H9 (cell line): ENCODE measurements around the gene C5orf22. TPM values are rescaled to one million over a fixed set of nuclear protein-coding genes. Genes with fewer than 3 reads are reported as not detected.

Experiments used
- DNase-seq: peaks from one replicate; pipeline ENCODE4 v3.0.0-alpha.2; 2017
- H2AFZ ChIP-seq: one replicate; pipeline ENCODE4 v1.6.1; 2013; ENCODE audit warnings: mild to moderate bottlenecking, low read length, control low read depth, moderate library complexity
- H2AK5ac ChIP-seq: 2 replicates; pipeline ENCODE4 v1.6.1; 2013; ENCODE audit warnings: low read length, control low read depth, mixed read lengths; ENCODE audit not compliant: insufficient read length
- H2BK120ac ChIP-seq: one replicate; pipeline ENCODE4 v1.6.1; 2013; ENCODE audit warnings: low read depth, mild to moderate bottlenecking, low read length, control low read depth, inconsistent platforms; ENCODE audit not compliant: poor library complexity, severe bottlenecking
- H2BK12ac ChIP-seq: 2 replicates; pipeline ENCODE4 v1.6.1; 2013; ENCODE audit warnings: low read length, control low read depth, mixed read lengths, low read depth; ENCODE audit not compliant: insufficient read length
- H2BK15ac ChIP-seq: 2 replicates; pipeline ENCODE4 v1.6.1; 2013; ENCODE audit warnings: low read depth, low read length, control low read depth
- H2BK20ac ChIP-seq: one replicate; pipeline ENCODE4 v1.6.1; 2013; ENCODE audit warnings: low read depth, mild to moderate bottlenecking, low read length, control low read depth, inconsistent platforms; ENCODE audit not compliant: poor library complexity, severe bottlenecking
- H2BK5ac ChIP-seq: 2 replicates; pipeline ENCODE4 v1.6.1; 2013; ENCODE audit warnings: low read length, control low read depth, mixed read lengths; ENCODE audit not compliant: insufficient read length
- H3K14ac ChIP-seq: 2 replicates; pipeline ENCODE4 v1.6.1; 2013; ENCODE audit warnings: low read length, control low read depth; ENCODE audit not compliant: insufficient read depth
- H3K18ac ChIP-seq: 2 replicates; pipeline ENCODE4 v1.6.1; 2013; ENCODE audit warnings: low read depth, mild to moderate bottlenecking, mixed read lengths, low read length, control low read depth; ENCODE audit not compliant: insufficient read length
- H3K23ac ChIP-seq: 2 replicates; pipeline ENCODE4 v1.6.1; 2013; ENCODE audit warnings: low read length, control low read depth, mixed read lengths, low read depth; ENCODE audit not compliant: insufficient read length
- H3K23me2 ChIP-seq: 2 replicates; pipeline ENCODE4 v1.6.1; 2013; ENCODE audit warnings: low read depth, mild to moderate bottlenecking, mixed read lengths, low read length, control low read depth; ENCODE audit not compliant: insufficient read length, poor library complexity, severe bottlenecking
- H3K27ac ChIP-seq: 2 replicates; pipeline ENCODE4 v1.5.1; 2013; ENCODE audit warnings: low read length, control low read depth, mixed read lengths, low read depth; ENCODE audit not compliant: insufficient read length
- H3K27me3 ChIP-seq: 2 replicates; pipeline ENCODE4 v1.6.1; 2013; ENCODE audit warnings: low read length, control low read depth, inconsistent platforms; ENCODE audit not compliant: insufficient read depth
- H3K4ac ChIP-seq: 2 replicates; pipeline ENCODE4 v1.6.1; 2013; ENCODE audit warnings: low read depth, mild to moderate bottlenecking, control low read depth, inconsistent platforms, low read length, moderate library complexity
- H3K4me1 ChIP-seq: 2 replicates; pipeline ENCODE4 v1.6.1; 2013; ENCODE audit warnings: low read length, control low read depth, inconsistent platforms; ENCODE audit not compliant: insufficient read depth
- H3K4me2 ChIP-seq: 2 replicates; pipeline ENCODE4 v1.6.1; 2013; ENCODE audit warnings: low read length, control low read depth, mixed read lengths; ENCODE audit not compliant: insufficient read length, insufficient read depth
- H3K56ac ChIP-seq: 2 replicates; pipeline ENCODE4 v1.6.1; 2013; ENCODE audit warnings: low read depth, mild to moderate bottlenecking, mixed read lengths, low read length, control low read depth; ENCODE audit not compliant: insufficient read length
- H3K79me1 ChIP-seq: 2 replicates; pipeline ENCODE4 v1.6.1; 2013; ENCODE audit warnings: low read depth, mild to moderate bottlenecking, moderate library complexity, low read length, control low read depth, inconsistent platforms; ENCODE audit not compliant: insufficient read depth, poor library complexity, severe bottlenecking
- H3K79me2 ChIP-seq: 2 replicates; pipeline ENCODE4 v1.6.1; 2013; ENCODE audit warnings: low read length, control low read depth, inconsistent platforms; ENCODE audit not compliant: insufficient read depth
- H3K9ac ChIP-seq: 2 replicates; pipeline ENCODE4 v1.6.1; 2013; ENCODE audit warnings: low read length, control low read depth, mixed read lengths; ENCODE audit not compliant: insufficient read length; ENCODE audit errors: extremely low read depth
- H3K9me3 ChIP-seq: one replicate; pipeline ENCODE4 v1.6.1; 2013; ENCODE audit warnings: low read depth, low read length, inconsistent platforms; ENCODE audit not compliant: control insufficient read depth
- H3T11ph ChIP-seq: one replicate; pipeline ENCODE4 v1.6.1; 2013; ENCODE audit warnings: mild to moderate bottlenecking, low read length, control low read depth, inconsistent platforms
- H4K20me1 ChIP-seq: one replicate; pipeline ENCODE4 v1.6.1; 2013; ENCODE audit not compliant: control insufficient read depth, insufficient read length, insufficient read depth
- H4K5ac ChIP-seq: 2 replicates; pipeline ENCODE4 v1.6.1; 2013; ENCODE audit warnings: low read depth, mild to moderate bottlenecking, mixed read lengths, low read length, control low read depth; ENCODE audit not compliant: insufficient read length
- H4K8ac ChIP-seq: replicated peaks from 2 replicates; pipeline ENCODE4 v1.6.1; 2013; ENCODE audit warnings: low read length, control low read depth, mixed read lengths, low read depth; ENCODE audit not compliant: insufficient read length
- H4K91ac ChIP-seq: 2 replicates; pipeline ENCODE4 v1.6.1; 2013; ENCODE audit warnings: low read depth, mild to moderate bottlenecking, moderate library complexity, mixed read lengths, low read length, control low read depth; ENCODE audit not compliant: insufficient read length
- H3K27ac Mint-ChIP-seq, 3 experiments: 2 replicates in 2 of 3; 3 replicates in 1 of 3; pipeline ENCODE4 v1.8.0; 2020 to 2021; ENCODE audit warnings: mixed read lengths in 3 of 3, mild to moderate bottlenecking in 1 of 3, moderate library complexity in 1 of 3
- H3K27me3 Mint-ChIP-seq: 2 replicates; pipeline ENCODE4 v1.8.0; 2021; ENCODE audit warnings: low read depth, mild to moderate bottlenecking, moderate library complexity, mixed read lengths
- H3K36me3 Mint-ChIP-seq, 3 experiments: 2 replicates in 2 of 3; 3 replicates in 1 of 3; pipeline ENCODE4 v1.8.0; 2020 to 2021; ENCODE audit warnings: low read depth in 3 of 3, mixed read lengths in 3 of 3; ENCODE audit not compliant: insufficient read depth in 1 of 3
- H3K4me1 Mint-ChIP-seq, 2 experiments: 2 replicates each; pipeline ENCODE4 v1.8.0; 2020; ENCODE audit warnings: mixed read lengths in 2 of 2
- H3K4me3 Mint-ChIP-seq, 2 experiments: 2 replicates in 1 of 2; 3 replicates in 1 of 2; pipeline ENCODE4 v1.8.0; 2020 to 2021; ENCODE audit warnings: mild to moderate bottlenecking in 2 of 2, mixed read lengths in 2 of 2, moderate library complexity in 1 of 2
- H3K9me3 Mint-ChIP-seq, 2 experiments: 2 replicates in 1 of 2; 3 replicates in 1 of 2; pipeline ENCODE4 v1.8.0; 2020; ENCODE audit warnings: mild to moderate bottlenecking in 2 of 2, mixed read lengths in 2 of 2, moderate library complexity in 1 of 2
- WGBS: extraction: QIAGEN DNeasy Blood & Tissue Kit; methylation state at CpG from one replicate; pipeline ENCODE4 v1.1.7; 2013; ENCODE audit warnings: missing lambda C conversion rate, low lambda C conversion rate, mixed read lengths; ENCODE audit not compliant: insufficient read length; ENCODE audit errors: extremely low coverage; 5-methylcytosine and 5-hydroxymethylcytosine counted together
- total RNA-seq: library from RNA; stranded (reverse); gene quantifications from 2 replicates; pipeline ENCODE4 v1.2.1, GENCODE V29; 2021
- TF ChIP-seq, protein P1 (sequence below): fragments of 200-600 bp; sonication (generic); conservative IDR thresholded peaks from 3 replicates; pipeline ENCODE4 v1.8.0; 2021; ENCODE audit warnings: antibody characterized with exemption, mild to moderate bottlenecking

The C5orf22 gene
- total RNA-seq, 1 experiment from 2014 or later, result 34.0 TPM

DNA sequence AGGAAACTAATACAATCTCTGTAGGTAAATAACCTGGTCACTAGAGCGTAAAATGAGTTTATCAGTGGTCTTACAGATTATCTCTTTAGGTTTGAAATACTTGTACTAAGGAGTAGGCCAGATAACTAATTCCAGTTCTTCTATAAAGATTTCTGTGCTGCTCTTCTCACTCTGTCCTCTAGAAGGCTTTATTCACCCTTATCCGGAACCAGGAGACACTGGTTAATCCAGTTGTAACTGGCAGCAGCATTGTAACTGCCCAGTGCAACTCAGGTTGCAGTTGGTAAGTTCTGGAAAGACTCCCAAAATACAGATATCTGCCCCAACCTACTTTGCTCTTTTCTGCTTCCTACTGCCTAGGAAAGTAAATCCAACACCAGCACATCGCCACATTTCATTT, 19.8 kb downstream of the C5orf22 start:
- no peak overlapping the region for H3K23ac ChIP-seq
- no peaks in the 10 kb centered on the region for H3K23me2 ChIP-seq
- TF ChIP-seq, protein P1, sequence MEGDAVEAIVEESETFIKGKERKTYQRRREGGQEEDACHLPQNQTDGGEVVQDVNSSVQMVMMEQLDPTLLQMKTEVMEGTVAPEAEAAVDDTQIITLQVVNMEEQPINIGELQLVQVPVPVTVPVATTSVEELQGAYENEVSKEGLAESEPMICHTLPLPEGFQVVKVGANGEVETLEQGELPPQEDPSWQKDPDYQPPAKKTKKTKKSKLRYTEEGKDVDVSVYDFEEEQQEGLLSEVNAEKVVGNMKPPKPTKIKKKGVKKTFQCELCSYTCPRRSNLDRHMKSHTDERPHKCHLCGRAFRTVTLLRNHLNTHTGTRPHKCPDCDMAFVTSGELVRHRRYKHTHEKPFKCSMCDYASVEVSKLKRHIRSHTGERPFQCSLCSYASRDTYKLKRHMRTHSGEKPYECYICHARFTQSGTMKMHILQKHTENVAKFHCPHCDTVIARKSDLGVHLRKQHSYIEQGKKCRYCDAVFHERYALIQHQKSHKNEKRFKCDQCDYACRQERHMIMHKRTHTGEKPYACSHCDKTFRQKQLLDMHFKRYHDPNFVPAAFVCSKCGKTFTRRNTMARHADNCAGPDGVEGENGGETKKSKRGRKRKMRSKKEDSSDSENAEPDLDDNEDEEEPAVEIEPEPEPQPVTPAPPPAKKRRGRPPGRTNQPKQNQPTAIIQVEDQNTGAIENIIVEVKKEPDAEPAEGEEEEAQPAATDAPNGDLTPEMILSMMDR, result peak; percentile 25; the same call in 1 of the 3 replicates
- Mint-ChIP-seq H3K27me3 (no peaks in the 10 kb centered on the region), H3K36me3 (peaks cover 39 to 84% (median 70%) of the 10 kb centered on the region in 3 experiments), H3K27ac (no peak overlapping the region), H3K9me3 (peaks cover 0 to under 1% of the 10 kb centered on the region in 2 experiments; a peak in 1 of 5 replicates), H3K4me1 (peaks cover 3 to 7% of the 10 kb centered on the region in 2 experiments; a peak in 2 of 4 replicates), H3K4me3 (no peak overlapping the region)
- H3K18ac ChIP-seq, result no peak overlapping the region
- H4K8ac ChIP-seq, result no peak overlapping the region
- H2BK120ac ChIP-seq, result no peak overlapping the region
- H3K14ac ChIP-seq, result no peak overlapping the region
- H2BK12ac ChIP-seq, result no peak overlapping the region
- no peak overlapping the region for H3K9ac ChIP-seq
- H2BK5ac ChIP-seq, result no peak overlapping the region
- no peaks in the 10 kb centered on the region for H3K4me1 ChIP-seq
- H2BK20ac ChIP-seq, result no peak overlapping the region
- H3K79me2 ChIP-seq, result no peaks in the 10 kb centered on the region
- no peak overlapping the region for H2AK5ac ChIP-seq
- no peaks in the 10 kb centered on the region for H3K79me1 ChIP-seq
- no peaks in the 10 kb centered on the region for H3K27me3 ChIP-seq
- H3K9me3 ChIP-seq, result no peaks in the 10 kb centered on the region
- no peak overlapping the region for H4K91ac ChIP-seq
- H3K4me2 ChIP-seq, result no peak overlapping the region
- H4K5ac ChIP-seq, result no peak overlapping the region
- H2AFZ ChIP-seq, result no peak overlapping the region
- no peak overlapping the region for H3K56ac ChIP-seq
- DNase-seq, result no peak
- H3T11ph ChIP-seq, result no peak overlapping the region
- H4K20me1 ChIP-seq, result no peaks in the 10 kb centered on the region
- no peak overlapping the region for H3K27ac ChIP-seq
- no CpG with 5 or more reads among the region's 3 CpGs for WGBS
- no peak overlapping the region for H3K4ac ChIP-seq
- no peak overlapping the region for H2BK15ac ChIP-seq
